HG02938 (cell line): ENCODE results near the gene SLC12A8.

Experiments used
- ATAC-seq: cut with Tn5 transposase; IDR thresholded peaks from one replicate; pipeline ENCODE4 v1.9.1; 2021; ENCODE audit warnings: mild to moderate bottlenecking, moderate library complexity; ENCODE audit not compliant: unreplicated experiment

SLC12A8 gene

DNA sequence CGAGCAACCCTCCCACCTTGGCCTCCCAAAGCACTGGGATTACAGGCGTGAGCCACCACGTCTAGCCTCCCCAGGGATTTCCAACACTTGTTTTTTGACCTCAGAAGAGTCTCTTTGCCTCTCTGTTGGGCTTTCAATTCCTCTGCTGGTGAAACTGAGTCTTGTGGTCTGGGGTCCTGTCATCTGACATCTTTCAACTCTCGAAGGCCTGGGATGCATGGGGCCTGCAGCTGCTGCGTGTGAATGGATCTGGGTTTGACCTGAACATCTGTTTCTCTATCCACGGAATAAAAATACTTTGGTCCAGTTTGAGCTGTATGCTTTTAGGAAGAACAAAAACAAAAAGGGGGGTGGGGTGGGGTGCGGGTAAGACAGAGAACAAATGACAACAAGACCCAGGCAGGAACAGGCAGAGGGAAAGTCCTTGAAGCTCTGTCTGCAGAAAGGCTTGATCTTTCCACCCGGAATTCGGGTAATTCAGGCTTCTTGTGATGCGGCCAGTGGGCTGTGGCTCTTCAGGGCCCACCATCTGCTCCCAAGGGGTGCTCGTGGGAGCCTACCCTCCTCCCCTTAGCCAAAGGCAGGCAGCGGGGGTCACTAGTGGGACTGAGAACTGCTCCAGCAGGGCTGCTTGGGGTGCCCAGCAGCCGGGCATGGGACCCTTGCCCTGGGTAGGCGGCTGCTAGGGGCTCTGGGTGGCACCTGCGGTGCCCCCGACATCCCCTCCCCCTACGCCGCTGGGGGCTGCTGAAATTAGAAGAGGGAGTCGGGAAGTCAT lies 71.5 kb downstream of the SLC12A8 start:
- ATAC-seq: peak; percentile 19

DNA sequence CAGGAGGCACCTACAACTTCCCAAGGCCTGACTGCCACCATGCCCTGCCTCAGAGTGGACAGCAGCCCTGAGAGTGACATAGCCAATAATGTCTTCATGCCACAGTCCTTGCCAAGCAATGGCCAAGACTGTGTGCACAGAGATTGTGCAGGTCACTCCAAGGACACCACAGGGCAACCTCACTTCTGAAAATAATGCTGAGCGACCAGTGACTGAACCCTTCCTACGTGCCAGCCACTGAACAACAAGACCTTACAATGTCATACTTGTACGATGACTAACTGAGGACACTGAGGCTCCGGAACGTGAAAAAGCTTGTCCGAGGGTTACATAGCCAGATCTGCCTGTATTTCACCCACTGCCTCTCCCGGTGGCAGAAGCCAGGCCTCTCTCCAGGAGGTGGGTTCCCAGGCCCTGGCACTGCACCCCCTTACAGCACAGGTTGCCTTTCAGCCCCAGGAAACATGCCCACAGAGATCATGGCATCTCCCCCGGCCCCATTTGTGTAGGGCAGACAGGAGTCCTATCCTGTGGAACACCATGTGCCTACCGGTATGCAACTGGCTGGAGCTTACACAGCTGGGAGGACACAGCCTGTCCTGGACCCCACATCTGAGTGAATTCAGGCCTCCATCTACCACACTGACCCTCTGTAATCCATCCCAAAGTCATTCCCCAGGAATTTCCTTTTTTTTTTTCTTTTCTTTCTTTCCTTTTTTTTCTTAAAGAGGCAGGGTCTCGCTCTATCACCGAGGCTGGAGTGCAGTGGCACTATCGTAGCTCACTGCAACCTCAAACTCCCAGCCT lies 72.3 kb downstream of the SLC12A8 start:
- no peak for ATAC-seq

DNA sequence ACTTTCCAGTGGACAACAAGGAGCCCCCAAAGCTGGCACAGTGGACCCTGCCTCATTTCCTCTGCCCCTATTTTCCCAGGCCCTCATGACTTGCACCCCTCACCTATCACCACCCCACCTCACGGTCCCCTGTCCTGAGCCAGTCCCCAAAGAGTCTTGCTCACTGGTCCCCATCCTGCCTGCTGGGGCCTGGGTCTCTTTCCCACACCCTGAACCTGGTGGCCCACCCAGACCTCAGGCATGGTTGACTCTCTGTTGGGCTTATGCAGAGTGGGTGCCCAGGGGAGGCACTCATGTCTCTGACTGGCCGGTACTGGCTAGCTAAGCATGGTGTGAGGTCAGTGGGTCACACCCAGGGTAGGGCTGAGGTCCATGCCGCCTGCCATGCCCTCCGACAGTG lies 73.2 kb downstream of the SLC12A8 start:
- no peak for ATAC-seq

DNA sequence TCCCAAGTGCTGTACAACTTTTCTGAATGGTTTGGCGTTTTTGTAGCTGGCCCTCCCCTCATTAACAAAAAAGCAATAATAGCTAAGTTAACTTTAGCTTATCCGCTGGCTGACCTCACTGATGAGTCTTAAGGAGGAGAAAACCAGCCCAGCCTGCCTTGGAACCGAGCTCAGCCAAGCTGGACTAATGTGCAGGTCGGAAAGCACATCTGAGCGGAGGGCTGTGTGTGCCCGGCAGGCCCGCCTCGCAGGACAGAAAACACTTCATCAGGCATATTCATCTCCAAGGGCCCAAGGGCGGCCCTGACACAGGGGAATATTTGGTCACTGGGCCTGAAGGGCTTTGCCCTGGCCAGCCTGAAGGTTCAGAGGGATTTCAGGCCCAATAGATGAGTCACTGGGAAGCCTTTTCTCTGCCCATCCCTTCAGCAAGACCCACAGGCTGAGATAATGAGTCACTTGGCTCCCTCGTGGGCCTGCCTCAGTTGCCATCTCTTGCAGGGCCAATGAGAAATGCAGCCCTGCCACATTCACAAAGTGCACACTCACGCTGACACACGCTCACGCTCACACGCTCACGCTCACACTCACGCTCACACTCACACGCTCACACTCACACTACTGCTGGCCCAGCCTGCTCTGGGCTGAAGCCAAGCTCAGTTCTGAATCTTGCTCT lies 75.1 kb downstream of the SLC12A8 start:
- ATAC-seq: no peak

DNA sequence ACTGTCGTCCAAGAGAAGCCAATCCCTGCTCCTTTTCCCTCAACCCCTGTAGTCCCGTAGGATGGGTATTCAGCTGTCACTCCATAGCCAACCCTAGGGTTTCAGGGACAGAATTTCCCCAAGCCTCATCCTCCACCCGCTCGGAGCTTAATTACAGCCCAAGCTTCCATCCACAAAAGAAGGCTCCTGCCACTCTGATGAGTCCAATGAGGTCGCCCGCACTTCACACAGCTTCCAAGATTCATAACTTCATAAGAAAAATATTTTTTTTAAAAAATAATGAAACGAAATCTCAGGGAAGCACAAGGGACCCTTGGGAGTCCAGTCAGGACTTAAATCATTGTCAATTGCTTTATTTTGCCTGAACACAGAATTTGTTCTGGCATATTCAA lies 75.6 kb downstream of the SLC12A8 start:
- no peak for ATAC-seq

DNA sequence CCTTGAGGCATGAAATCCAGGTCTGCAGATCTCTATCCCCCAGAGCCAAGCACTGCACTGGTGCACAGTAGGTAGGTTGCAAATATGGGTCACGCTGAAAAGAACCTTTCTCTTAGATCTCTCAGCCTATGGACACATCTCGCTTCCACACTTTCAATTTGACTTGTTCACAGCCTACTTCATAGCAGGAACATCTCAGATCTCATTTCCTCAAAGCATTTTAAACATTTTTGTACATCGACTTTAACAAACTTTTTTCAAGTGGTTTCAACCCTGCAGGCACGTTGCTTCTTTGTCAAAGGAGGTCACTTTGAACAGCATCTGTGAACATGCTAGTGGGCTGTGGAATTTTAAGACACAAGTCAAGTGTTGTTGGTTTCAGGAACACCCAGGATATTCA lies 76.0 kb downstream of the SLC12A8 start:
- no peak for ATAC-seq

DNA sequence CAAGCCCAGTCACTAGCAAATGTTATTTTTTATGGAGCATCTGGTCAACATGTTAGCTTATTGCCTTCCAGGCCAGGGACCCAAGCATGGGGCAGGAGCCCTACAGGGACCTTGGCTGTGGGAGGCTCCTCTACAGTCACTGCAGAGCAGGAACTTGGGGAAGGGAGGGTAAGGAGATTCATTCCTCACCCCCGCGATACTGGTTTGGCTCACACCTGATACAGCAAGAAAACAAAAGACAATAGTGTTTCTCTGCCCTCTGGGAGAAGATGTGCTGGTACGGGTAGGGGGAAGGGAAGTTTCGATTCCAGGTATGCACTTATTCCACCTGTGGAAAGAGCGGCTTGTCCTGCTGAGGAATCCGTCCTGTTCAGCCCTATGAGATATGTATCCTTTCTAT lies 77.6 kb downstream of the SLC12A8 start:
- no peak for ATAC-seq

DNA sequence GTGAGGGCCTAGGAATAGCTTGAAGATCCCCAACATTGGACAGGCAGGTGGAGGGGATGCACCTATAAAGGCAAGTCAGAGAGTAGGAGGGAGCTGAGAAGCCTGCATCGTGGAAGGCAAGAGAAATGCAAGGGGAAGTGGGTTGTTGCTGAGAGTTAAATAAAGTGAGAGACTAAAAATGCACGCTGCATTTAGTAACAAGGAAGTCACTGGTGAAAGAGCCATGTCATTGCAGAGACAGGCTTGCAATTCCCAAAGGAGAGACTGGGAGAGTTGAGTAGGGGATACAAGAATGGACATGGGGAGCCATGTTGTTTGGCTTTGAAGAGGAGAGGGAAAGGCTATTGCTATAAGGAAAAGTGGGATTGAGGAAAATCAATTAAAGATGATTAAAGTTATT lies 79.7 kb downstream of the SLC12A8 start:
- ATAC-seq: no peak

DNA sequence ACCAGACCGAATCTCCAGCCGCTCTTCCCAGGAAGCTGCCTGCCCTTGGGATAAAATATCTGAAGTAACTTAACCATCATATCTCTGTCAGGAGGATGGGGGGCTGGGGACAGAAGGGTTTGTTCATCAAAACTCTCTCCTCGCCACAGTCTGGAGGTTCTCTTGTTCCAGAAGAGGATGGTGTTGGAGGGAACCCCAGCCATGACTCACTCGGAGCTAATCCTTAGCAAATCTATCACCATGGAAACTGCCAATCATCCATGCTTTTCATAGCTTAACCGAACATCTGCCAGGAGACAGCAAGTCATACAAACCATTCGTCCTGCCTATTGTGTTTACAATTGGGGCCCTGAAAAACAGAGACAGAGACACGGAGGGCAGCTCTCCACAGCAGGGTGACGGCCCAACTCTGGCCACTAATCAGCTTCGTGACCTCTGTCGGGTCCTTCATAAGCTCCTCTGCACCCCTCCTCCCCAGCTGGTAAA lies 83.0 kb downstream of the SLC12A8 start:
- ATAC-seq: no peak

DNA sequence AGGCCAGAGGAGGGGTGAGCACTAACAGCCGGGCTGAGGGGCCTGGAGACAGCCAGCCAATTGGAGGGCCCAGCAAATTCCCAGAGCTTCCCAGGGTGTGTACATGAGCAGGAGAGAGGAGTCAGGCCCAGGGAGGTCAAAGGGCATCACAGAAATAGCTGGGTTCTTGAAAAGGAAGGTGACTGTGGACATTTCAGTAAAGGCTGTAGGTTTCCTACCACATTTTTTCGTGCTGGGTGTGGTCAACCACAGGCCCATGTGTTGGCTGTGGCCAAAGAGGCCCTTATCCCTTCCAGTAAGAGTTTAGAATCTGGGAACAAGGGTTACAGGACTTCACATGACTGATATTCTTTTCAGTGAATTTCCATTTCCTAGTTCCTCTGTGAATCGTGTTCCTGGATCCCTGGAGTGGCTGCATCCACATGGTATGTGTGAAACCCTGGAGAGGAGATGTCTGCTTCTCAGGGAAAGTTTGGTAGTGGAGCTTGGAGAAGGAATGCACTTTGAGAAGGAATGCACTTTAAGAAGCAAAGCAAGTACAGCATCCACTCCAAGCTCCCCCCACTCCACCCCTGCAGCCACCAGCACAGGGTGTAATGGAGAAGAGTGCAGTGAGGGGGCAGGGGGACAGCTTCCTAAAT lies 83.6 kb downstream of the SLC12A8 start:
- ATAC-seq: no peak

DNA sequence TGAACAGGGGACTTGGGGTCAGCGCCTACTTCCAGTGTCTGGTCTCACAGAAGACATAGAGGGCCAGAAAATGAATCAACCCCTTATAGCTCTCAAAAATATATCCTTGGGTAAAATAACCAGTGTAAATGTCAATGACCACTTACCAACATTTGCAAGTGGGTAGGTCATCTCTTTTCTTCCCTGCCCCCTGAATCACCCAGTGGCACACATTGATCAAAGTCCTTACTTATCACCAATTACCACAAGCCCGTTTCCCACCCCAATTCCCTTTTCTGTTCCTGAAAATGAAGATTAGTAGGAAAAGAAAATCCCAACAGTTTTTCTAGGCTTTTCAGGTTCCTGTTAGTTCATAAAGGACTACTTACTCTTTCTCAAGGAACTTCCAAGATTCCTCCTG lies 86.2 kb downstream of the SLC12A8 start:
- no peak for ATAC-seq

DNA sequence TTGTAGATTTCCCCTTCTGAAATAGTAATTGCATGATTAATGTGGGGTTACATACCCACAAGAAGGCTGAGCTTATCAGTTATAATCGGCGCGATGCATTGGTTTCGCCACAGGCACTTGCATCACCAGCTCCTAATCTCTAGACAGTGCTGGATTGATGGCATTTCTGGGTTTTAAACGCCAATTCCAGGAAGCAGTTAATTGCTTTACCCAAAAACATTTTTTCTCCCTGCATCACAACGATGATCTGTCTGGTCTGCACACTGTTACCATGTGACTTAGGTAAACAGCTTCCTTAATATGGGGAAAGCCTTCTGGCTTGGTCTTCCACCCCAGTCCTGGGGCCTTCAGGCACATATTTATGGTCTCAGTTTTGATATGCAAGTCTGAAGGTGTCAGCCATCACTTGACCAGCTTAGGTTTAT lies 86.7 kb downstream of the SLC12A8 start:
- no peak for ATAC-seq

DNA sequence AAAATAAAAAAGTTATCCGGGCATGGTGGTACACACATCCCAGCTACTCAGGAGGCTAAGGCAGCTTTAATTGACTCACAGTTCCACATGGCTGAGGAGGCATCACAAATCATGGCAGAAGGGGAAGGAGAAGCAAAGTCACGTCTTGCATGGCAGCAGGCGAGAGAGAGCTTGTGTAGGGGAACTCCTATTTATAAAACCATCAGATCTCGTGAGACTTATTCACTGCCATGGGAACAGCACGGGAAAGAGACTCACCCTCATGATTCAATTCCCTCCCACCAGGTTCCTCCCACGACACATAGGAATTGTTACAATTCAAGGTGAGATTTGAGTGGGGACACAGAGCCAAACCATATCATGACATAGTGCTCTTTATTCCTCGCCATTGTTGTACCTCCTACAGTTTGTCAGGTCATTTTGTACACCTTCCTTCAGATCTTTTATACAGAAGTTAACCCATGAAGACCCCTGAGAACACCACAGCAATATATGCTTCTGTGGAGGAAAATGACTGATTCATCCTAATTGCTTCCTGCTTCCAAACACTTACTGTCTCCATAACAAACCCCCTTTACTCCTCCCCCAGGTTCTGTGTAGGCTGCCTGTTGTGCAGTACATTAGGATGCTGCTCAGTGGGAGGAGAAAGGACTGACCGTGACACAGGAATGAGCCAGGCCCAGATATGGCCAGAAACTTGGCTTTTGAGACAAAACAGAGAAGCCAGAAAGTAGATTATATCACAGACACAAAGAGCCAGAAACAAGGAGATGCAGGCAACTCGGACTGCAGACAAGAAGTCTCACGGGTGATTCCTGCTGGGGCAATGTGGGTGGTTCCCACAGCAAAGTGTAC lies 88.9 kb downstream of the SLC12A8 start:
- no peak for ATAC-seq

DNA sequence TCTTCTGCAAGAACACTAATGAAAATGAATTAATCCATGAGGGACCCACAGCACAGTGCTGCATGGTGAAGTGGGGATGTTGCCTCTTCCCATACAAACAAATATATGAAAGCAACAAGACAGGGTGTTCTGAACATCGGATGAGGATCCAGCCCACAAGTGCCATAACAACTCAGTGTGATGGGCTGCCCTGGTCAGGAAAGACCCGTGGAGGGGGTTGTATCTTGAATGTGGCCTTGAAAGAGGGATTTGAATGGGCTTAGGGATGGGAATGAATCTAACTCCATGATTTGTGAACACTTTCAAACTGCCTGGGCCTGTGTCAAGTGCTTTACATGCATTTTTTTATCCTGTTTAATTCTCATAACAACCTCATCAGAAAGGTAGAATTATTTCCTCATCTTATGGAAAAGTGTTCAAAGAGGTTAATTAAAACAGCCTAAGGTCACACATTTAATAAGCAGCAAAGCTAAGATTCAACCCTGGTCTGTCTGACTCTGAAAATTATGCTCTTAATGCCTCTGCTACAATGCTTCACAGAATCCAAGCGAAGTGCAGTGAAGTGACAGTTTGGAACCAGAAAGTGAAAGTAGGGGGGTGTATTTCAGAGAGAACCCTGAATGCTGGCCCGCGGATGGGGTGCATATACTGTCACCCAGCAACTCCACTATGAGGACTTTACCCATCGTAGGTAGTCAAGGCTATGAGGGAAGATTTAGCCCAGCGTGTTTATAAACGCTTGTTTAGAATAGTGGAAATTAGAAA lies 91.1 kb downstream of the SLC12A8 start:
- no peak for ATAC-seq

DNA sequence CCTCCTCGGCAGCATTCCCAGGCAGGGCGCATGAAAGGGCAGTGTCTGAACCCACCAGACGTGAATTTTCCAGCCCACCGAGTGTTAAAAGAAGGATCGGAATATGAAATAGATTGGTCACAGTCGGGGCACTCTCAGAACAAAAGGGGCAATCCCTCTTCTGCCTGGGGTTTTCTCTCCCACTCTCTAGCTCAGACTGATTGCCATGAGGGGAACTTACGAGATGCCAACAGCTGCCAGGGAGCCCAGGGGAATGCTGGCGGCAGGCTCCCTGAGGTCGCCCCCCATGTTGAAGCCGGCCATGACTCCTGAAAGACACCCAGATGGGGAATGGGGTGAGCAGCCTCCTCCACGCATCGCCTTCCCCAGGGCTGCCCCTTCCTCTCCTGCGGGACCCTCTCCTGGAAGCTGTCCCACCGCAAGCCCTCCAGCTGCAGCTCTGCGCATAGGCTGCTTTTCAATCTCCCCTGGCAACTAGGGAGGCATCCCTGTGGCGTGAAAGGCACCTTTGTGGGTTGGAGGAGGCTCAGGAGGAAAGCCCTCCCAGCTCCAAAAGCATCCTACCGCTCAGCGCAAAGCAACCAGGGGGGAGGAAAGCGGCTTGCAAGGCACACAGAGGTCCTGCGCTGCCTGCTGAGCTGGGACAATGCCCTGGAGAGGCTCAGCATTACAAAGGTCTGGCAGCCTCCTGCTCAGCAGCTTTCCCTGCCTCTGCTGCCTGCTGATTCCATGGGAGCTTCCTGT lies 92.0 kb downstream of the SLC12A8 start:
- no peak for ATAC-seq

DNA sequence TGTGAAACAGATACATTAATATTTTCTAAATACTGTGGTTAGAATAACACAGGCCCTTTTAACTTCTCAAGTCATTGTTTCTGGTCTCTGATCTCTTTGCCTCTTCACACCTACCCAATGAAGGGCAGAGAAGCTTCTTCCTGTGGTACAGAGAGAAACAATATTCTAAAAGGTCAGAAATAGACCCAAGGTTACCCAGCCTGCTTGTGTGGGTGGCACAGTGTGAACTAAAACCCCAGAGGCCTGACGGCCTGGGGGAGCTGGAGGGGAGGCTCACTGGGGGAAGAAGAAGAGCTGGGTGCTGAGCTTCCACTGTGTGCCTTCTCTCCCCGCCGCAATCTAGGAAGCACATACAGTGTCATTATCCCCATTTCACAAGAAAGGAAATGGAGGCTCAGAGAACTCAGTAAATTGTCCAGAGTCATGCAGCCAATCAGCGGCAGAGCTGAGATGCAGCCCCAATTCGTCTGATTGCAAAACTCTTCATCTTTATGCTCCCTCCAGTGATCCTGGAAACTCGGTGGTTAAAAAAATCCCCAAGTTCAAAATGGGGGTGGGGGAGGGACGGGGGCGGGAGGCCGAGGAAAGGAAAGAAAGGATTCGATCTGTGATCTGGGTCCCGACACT lies 92.7 kb downstream of the SLC12A8 start:
- peak; percentile 39 for ATAC-seq

DNA sequence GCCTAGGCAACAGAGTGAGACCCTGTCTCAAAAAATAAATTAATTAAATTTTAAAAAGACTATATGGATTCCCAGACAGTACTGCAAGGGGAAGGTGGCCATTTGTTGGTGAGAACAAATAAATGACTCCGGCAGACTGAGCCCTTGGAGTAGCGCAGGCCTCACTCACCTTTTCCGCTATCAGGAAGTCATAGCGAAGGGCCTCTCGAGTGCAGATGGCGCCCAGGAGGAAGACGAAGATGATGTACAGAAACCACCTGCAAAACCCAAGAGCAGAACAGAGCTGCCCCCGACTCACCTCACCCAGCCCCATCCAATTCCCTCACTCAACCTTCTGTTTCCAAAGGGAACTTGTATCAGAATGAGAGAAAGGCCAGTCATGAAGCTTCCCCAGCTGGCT lies 93.9 kb downstream of the SLC12A8 start:
- ATAC-seq: no peak

DNA sequence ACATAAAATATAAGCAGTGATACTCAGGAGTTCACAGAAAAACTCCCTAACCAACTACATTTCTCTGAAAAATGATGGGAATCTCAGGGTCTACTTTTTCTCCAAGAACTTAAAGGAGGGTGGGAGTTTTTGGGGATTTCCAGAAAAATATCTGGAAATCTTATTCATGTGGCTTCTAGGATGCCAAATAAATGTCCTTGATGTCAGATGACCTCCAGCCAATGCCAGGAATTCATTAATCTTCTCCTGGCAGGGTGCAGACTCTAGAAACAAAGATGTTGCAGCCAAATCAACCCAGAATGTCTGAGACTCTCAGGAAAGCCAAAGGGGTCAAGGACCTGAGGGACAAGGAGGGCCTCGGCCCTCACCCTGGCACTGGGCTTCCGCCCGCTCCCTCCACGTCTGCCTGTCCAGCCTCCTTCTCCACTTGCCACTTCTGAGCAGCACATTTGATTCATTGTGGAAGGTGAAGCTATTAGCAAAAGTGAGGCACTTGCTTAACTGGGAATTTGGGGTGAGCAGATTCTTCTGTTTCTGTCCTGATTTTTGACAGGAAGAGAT lies 94.8 kb downstream of the SLC12A8 start:
- ATAC-seq: no peak
